ENCODE measurements around the gene TOR1B.
"Not testable (repeated sequence)": the region's sequence is repeated elsewhere in the genome, so short reads cannot be mapped to it uniquely, and the experiment has no call there.

TOR1B gene, protein sequence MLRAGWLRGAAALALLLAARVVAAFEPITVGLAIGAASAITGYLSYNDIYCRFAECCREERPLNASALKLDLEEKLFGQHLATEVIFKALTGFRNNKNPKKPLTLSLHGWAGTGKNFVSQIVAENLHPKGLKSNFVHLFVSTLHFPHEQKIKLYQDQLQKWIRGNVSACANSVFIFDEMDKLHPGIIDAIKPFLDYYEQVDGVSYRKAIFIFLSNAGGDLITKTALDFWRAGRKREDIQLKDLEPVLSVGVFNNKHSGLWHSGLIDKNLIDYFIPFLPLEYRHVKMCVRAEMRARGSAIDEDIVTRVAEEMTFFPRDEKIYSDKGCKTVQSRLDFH

GRCh38 chr9:129802833-129803675 lies at the start of gene TOR1B:
TOR1B (plus strand) TSS chr9:129803184; CDS start chr9:129803213, 29 bp downstream.
- DNase-seq (ENCODE audit: low spot score): peak; percentile 93

GRCh38 chr9:129755151-129755550 lies 47.8 kb upstream of the TOR1B start:
- no peak for DNase-seq (ENCODE audit: low spot score)

- DNase-seq (ENCODE audit: low spot score): no peak
These were observed 46.8 kb upstream of the TOR1B start for GRCh38 chr9:129756191-129756590.

GRCh38 chr9:129757045-129757444 lies 45.9 kb upstream of the TOR1B start:
- DNase-seq (ENCODE audit: low spot score): no peak

DNA sequence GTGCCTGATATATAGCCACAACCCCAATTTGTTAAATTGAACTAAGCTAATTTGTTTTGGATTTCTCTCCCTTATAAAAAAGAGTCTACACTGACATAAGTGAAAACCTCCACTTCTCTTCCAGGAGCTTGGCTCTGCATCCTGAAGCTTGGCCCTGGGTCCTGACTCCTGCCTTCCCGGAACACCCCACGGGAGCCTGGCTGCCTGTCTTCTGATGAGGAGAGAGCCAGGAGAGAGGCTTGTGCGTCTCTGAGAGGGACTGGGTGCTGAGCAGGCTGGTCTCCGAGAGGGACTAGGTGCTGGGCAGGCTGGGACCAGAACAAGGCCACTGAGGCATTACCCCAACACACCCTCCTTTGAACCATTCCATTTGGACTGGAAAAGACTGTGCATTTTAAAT lies 43.7 kb upstream of the TOR1B start:
- no peak for DNase-seq (ENCODE audit: low spot score)

DNA sequence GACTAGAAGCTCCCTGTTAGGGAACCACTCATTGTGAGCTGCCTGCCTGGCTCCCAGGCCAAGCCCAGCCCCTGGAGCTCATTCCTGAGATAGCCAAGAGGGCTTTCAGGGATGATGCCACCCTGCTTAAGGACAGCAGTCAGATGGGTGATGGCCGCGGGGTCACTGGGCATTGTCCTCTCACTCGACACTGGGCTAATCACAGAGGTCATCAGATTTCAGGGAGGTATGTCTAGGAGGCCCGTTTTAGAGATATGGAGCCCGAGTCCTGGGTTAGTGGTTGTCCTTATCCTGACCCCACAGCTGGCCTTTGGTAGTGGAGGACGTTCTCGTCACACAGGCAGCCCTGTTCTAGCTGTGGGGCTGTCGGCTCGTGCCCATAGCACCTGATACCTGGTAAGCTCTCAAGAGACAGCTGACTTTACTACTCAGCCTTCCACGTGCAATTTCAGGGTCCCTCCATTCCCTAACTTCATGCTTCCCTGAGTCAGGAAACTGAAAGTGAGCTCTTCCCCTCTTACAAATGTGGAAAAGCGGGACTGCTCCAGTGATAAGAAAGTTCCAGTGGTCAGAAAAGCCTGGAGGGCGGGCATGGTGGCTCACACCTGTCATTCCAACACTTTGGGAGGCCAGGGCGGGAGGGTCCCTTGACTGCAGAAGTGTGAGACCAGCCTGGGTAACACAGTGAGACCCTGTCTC lies 43.0 kb upstream of the TOR1B start:
- no peak for DNase-seq (ENCODE audit: low spot score)

DNA sequence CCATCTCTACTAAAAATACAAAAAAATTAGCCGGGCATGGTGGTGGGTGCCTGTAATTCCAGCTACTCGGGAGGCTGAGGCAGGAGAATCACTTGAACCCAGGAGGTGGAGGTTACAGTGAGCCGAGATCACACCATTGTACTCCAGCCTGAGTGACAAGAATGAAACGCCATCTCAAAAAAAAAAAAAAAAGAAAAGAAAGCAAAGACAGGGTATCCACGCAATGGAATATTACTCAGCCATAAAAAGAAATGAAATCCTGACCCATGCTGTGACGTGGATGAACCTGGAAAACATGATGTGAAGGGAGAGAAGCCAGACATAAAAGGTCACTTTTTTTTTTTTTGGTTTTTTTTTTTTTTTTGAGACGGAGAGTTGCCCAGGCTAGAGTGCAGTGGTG lies 42.2 kb upstream of the TOR1B start:
- not testable (repeated sequence) for DNase-seq (ENCODE audit: low spot score)

DNA sequence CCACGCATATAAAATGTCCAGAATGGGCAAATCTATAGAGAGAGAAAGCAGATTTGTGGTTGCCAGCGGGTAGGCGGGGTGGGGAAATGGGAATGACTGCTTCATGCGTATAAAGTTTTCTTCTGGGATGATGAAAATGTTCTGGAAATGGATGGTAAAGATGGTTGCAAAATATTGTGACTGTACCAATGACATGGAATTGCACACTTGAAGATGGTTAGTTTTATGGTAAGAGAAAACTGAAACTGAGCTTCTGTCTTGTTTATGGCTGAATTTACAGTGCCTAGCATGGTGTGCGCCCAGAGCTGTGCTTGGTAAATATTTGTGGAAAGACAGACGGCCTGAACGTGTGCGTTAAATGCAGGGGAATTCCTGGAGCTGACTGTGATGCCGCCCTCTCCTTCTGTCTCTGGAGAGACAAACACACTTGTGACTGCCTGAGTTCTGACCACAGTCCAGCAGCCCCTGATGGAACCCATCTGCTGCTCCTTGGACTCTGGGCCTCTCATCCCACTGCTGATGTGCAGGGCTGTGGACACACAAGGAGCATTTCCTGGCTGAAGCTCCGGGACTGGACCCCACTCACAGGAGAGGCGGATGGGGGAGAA lies 41.6 kb upstream of the TOR1B start:
- DNase-seq (ENCODE audit: low spot score): no peak

GRCh38 chr9:129761901-129762369 lies 41.0 kb upstream of the TOR1B start:
- DNase-seq (ENCODE audit: low spot score): no peak

- not testable (repeated sequence) for DNase-seq (ENCODE audit: low spot score)
These were observed 40.5 kb upstream of the TOR1B start for GRCh38 chr9:129762370-129762984.

GRCh38 chr9:129762985-129763926 lies 39.7 kb upstream of the TOR1B start:
- no peak for DNase-seq (ENCODE audit: low spot score)

- DNase-seq (ENCODE audit: low spot score): no peak
These were observed 37.1 kb upstream of the TOR1B start for GRCh38 chr9:129765764-129766317.

GRCh38 chr9:129768486-129768885 lies 34.5 kb upstream of the TOR1B start:
- no peak for DNase-seq (ENCODE audit: low spot score)

DNA sequence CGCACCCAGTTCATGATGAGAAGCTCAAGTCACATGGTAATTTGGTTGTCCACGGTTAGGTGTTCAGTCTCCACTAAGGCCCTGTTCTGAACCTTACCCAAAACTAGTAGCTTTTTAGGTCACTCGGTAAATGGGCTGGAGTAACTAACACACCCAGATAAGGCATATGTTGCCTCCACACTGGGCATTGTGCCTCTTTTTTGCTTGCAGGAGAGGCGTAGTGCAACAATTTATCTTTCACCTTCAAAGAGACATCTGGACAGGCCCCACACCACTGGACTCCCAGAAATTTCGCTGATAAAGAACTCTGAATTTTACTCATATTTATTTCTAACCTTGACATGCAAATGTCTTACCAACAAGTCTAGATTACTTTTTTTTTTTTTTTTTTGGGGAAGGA lies 33.3 kb upstream of the TOR1B start:
- no peak for DNase-seq (ENCODE audit: low spot score)

DNA sequence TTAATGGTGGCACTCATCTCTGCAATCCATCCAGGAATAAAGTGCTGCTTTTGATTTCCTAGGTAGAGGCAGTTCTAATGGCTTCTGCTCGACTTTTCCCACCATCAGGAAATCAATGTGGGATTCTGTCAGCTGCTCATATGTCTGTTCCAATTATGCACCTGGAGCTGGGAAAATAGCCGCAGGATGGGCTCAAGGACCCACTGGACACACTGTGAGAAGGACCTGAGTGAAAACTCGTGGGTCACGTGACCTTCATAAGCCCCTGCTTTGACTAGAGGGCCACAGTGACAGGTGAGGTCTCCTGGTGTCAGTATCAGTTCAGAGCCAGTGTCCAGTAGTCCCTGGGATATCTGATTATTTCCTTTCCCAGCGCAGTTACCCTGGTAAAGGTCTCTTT lies 32.2 kb upstream of the TOR1B start:
- no peak for DNase-seq (ENCODE audit: low spot score)

GRCh38 chr9:129773262-129774048 lies 29.5 kb upstream of the TOR1B start:
- no peak for DNase-seq (ENCODE audit: low spot score)

DNA sequence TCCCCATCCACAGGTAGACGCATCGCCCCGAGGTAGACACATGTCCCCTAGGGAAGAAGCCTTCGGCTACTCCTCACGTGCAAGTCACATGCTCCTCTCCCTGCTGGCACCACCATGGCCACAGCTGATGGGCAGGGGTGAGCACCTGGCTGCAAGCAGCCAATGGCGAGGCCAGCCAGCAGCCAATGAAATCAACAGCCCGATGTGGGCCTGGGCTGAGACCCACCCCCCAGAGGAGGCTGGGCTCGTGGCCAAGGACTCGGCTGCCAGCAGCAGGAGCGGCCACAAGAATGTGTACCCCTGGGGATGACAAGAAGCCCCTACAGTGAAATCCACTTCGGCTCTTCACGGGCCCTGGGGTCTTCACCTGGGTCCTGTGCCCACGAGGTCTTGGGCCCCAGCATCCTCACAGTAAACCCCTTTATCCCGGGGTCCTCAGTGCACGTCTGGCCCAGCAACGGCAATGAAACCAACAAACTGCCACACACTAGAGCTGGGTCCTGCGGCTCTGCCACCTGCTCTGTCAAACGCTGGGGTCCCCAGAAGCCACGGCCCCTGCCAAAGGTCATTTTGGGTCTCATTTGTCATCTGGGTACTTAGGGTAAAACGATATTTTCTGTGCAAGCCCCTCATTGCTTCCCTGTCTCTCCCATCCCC lies 28.1 kb upstream of the TOR1B start:
- DNase-seq (ENCODE audit: low spot score): no peak

- DNase-seq (ENCODE audit: low spot score): no peak
These were observed 27.6 kb upstream of the TOR1B start for GRCh38 chr9:129775448-129775798.

GRCh38 chr9:129776096-129776495 lies 26.9 kb upstream of the TOR1B start:
- DNase-seq (ENCODE audit: low spot score): not testable (repeated sequence)

All from pons (tissue), 1 donor.